GM19452 (cell line): ENCODE measurements around the gene MORC3.

Experiments
- ATAC-seq: cut with Tn5 transposase; IDR thresholded peaks from one replicate; pipeline ENCODE4 v1.9.1; 2021; ENCODE audit not compliant: unreplicated experiment

MORC3 gene

DNA sequence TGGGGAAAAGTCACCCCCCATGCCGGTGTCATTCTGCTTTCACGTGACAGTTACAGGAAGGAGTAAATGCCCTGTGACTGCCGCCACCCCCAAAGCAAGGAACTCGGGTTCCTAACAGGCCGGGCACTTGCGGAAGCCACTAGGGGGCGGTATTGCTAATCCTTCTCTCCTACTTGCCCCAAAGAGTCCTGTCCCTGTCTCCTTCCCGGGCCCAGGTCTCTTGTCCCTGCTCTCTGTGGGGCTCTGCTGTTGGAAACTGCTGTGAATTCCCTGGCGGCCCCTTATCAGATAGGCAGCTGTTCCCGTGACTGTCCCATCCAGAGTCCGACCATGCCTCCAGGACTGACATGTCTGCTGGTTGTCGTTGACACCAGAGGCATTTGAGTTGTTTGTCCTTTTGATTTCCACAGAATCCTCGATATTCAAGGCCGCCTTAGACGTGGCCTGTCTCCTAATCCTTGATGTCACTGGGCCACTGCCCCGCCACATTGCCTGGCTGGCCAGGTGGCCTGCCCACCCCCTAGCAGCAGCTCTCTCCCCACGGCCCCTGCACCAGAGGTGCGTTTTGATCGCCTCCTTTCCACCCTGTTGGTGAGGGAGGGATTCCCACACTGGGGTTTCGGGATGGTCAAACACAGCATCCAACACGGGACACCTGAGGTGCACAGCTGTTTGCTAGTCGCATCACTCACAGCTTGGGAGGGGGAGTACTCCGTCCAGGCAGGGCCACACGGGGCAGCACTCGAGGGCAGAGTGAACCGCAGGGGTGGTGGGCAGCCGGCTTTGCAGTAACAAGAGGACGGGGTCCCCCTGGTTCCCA, 102.5 kb downstream of the MORC3 start:
- no peak for ATAC-seq

- ATAC-seq, result no peak
These were observed 103.9 kb downstream of the MORC3 start for GRCh38 chr21:36423771-36424433.

DNA sequence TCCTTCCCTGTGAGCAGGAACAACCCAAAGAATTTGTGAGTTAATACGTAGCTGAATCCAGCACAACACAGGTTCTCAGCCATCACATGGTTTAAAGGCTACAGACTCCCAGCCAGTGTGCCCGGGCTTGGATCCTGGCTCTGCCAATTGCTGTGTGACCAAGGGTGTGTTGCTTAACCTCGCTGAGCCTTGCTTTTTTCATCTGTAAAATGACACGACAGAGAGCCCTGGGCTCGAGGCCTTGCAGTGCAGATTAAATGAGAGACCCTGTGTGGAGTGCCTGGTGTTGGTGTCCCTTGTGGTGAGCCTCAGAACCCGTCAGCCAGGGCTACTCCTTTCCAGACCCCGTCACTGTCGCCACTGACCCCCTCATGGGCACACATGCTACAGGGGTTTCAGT, 104.6 kb downstream of the MORC3 start:
- ATAC-seq, result no peak

DNA sequence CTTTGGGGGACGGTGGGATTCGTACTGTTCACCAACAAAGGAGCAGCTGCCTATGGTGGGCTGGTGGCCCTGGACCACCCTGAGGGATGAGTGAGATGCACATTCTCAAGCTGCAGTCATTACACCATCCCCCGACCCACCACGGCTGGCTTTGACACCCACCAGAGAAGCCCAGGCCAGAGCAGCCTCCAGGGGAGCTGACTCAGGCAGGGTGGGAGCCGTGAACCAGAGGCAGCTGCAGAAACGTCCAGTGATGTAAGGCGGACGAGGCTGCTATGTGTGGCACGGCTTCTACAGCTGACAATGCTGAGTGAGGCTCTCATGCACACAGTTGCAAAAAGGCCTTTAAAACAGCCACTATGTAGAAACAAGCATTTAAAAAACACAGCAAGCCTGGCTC, 105.3 kb downstream of the MORC3 start:
- ATAC-seq, result no peak
